ENCODE data around the gene SLC12A5.

DNA sequence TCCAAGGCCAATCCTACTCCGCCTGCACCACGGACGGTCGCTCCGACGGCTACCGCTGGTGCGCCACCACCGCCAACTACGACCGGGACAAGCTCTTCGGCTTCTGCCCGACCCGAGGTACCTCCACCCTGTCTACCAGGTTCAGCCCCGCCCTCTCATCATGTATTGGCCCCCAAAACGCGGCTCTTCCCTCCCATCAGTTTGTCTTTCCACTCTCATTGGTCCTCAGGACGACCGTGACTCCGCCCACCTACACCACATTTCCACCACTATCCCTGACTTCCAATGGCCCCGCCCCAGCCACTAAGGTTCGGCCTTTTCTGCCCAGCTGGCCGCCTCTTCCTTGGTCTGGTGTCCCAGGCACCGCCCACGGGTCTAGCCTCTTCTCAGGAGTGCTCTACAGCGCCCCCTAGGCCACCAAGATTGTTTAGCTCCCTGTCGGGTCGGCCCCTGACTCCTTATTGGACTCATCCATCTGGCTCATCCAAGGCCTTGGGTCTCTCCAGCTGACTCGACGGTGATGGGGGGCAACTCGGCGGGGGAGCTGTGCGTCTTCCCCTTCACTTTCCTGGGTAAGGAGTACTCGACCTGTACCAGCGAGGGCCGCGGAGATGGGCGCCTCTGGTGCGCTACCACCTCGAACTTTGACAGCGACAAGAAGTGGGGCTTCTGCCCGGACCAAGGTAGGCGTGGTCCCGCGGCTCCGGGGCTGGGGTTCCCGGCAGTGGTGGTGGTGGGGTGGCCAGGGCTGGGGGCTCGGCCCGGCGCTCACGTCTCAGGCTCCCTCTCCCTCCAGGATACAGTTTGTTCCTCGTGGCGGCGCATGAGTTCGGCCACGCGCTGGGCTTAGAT lies 17.2 kb upstream of the SLC12A5 start:
- TF ChIP-seq, protein P1, sequence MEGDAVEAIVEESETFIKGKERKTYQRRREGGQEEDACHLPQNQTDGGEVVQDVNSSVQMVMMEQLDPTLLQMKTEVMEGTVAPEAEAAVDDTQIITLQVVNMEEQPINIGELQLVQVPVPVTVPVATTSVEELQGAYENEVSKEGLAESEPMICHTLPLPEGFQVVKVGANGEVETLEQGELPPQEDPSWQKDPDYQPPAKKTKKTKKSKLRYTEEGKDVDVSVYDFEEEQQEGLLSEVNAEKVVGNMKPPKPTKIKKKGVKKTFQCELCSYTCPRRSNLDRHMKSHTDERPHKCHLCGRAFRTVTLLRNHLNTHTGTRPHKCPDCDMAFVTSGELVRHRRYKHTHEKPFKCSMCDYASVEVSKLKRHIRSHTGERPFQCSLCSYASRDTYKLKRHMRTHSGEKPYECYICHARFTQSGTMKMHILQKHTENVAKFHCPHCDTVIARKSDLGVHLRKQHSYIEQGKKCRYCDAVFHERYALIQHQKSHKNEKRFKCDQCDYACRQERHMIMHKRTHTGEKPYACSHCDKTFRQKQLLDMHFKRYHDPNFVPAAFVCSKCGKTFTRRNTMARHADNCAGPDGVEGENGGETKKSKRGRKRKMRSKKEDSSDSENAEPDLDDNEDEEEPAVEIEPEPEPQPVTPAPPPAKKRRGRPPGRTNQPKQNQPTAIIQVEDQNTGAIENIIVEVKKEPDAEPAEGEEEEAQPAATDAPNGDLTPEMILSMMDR (IDR thresholded peaks at IDR 0.05 in 4 of 5, conservative IDR thresholded peaks at IDR 0.05 in 1 of 5), result no peak
- no peak for TF ChIP-seq POLR2A (IDR thresholded peaks at IDR 0.05)

Measured in gastrocnemius medialis (tissue), 4 donors.